ENCODE results near the gene RGMB. TPM values are rescaled to one million over a fixed set of nuclear protein-coding genes. Genes with fewer than 3 reads are reported as not detected.
"Not testable (repeated sequence)": the region's sequence is repeated elsewhere in the genome, so short reads cannot be mapped to it uniquely, and the experiment has no call there.

Gene RGMB
- polyA plus RNA-seq, 1 donor from 2014 or later = 58.4 TPM

GRCh38 chr5:98736753-98737152 is 36.7 kb upstream of the RGMB start:
- Histone ChIP-seq H2AFZ (ENCODE audit: low read depth, low read length) (no peak overlapping the region), H4K20me1 (ENCODE audit: insufficient read depth) (no peaks in the 10 kb centered on the region), H3K79me2 (replicated peaks; ENCODE audit: insufficient read depth, low read length) (no peaks in the 10 kb centered on the region), H3K9me2 (ENCODE audit: insufficient read depth, low read length) (no peaks in the 10 kb centered on the region), H3K36me3 (ENCODE audit: insufficient read depth, low read length) (no peaks in the 10 kb centered on the region), H3K4me3 (ENCODE audit: low read length) (no peak overlapping the region), H3K9ac (ENCODE audit: low read length) (no peak overlapping the region), H3K27me3 (ENCODE audit: insufficient read depth, low read depth, low read length) (no peaks in the 10 kb centered on the region), H3K9me3 (ENCODE audit: low read length) (no peaks in the 10 kb centered on the region), H3K27ac (ENCODE audit: low read length) (no peak overlapping the region), H3K4me2 (ENCODE audit: low read length) (no peak overlapping the region), H3F3A (ENCODE audit: insufficient read depth, low read length, poor library complexity, severe bottlenecking) (no peaks in the 10 kb centered on the region)
- TF ChIP-seq POLR2AphosphoS5 (IDR thresholded peaks at IDR 0.05) = no peak
- TF ChIP-seq SMC3 (conservative IDR thresholded peaks at IDR 0.05; ENCODE audit: poor library complexity) = no peak
- TF ChIP-seq EZH2 (IDR thresholded peaks at IDR 0.05; ENCODE audit: borderline replicate concordance, insufficient read depth, low read length, poor library complexity, severe bottlenecking) = no peak
- no peak for TF ChIP-seq TAF1 (IDR thresholded peaks at IDR 0.05; ENCODE audit: low read depth)
- no peak for TF ChIP-seq RAD21 (conservative IDR thresholded peaks at IDR 0.05)

GRCh38 chr5:98737441-98737840 is 36.0 kb upstream of the RGMB start:
- H3F3A ChIP-seq (ENCODE audit: insufficient read depth, low read length, poor library complexity, severe bottlenecking); H3K9ac ChIP-seq (ENCODE audit: low read length); H3K79me2 ChIP-seq (replicated peaks; ENCODE audit: insufficient read depth, low read length); H3K4me2 ChIP-seq (ENCODE audit: low read length); H2AFZ ChIP-seq (ENCODE audit: low read depth, low read length); H3K9me2 ChIP-seq (ENCODE audit: insufficient read depth, low read length); H3K27me3 ChIP-seq (ENCODE audit: insufficient read depth, low read depth, low read length); H3K4me3 ChIP-seq (ENCODE audit: low read length); H3K9me3 ChIP-seq (ENCODE audit: low read length); H4K20me1 ChIP-seq (ENCODE audit: insufficient read depth); H3K36me3 ChIP-seq (ENCODE audit: insufficient read depth, low read length); H3K27ac ChIP-seq (ENCODE audit: low read length): not testable (repeated sequence)

- H3K36me3 ChIP-seq (ENCODE audit: insufficient read depth, low read length) = not testable (repeated sequence)
These were observed 34.8 kb upstream of the RGMB start for GRCh38 chr5:98738481-98739149.

GRCh38 chr5:98741926-98742325 is 31.5 kb upstream of the RGMB start:
- no peaks in the 10 kb centered on the region for H3K9me2 ChIP-seq (ENCODE audit: insufficient read depth, low read length)
- no peaks in the 10 kb centered on the region for H3K36me3 ChIP-seq (ENCODE audit: insufficient read depth, low read length)
- no peak overlapping the region for H3K9ac ChIP-seq (ENCODE audit: low read length)
- H3K9me3 ChIP-seq (ENCODE audit: low read length) = no peaks in the 10 kb centered on the region
- no peak overlapping the region for H3K27ac ChIP-seq (ENCODE audit: low read length)
- H3K27me3 ChIP-seq (ENCODE audit: insufficient read depth, low read depth, low read length) = no peaks in the 10 kb centered on the region
- no peak overlapping the region for H3K4me3 ChIP-seq (ENCODE audit: low read length)
- TF ChIP-seq CTCF (IDR thresholded peaks at IDR 0.05; ENCODE audit: poor library complexity, severe bottlenecking) = no peak
- no peaks in the 10 kb centered on the region for H3K79me2 ChIP-seq (replicated peaks; ENCODE audit: insufficient read depth, low read length)
- no peak overlapping the region for H2AFZ ChIP-seq (ENCODE audit: low read depth, low read length)
- no peak overlapping the region for H3K4me2 ChIP-seq (ENCODE audit: low read length)
- H3F3A ChIP-seq (ENCODE audit: insufficient read depth, low read length, poor library complexity, severe bottlenecking) = no peaks in the 10 kb centered on the region
- H4K20me1 ChIP-seq (ENCODE audit: insufficient read depth) = no peaks in the 10 kb centered on the region

More at GRCh38 chr5:98738481-98739149, 34.8 kb upstream of the RGMB start:
- H4K20me1 ChIP-seq (ENCODE audit: insufficient read depth); H3K27me3 ChIP-seq (ENCODE audit: insufficient read depth, low read depth, low read length); H3K9me3 ChIP-seq (ENCODE audit: low read length); H3K4me2 ChIP-seq (ENCODE audit: low read length); H3F3A ChIP-seq (ENCODE audit: insufficient read depth, low read length, poor library complexity, severe bottlenecking); H3K9ac ChIP-seq (ENCODE audit: low read length); H3K79me2 ChIP-seq (replicated peaks; ENCODE audit: insufficient read depth, low read length); H3K9me2 ChIP-seq (ENCODE audit: insufficient read depth, low read length); H2AFZ ChIP-seq (ENCODE audit: low read depth, low read length); H3K4me3 ChIP-seq (ENCODE audit: low read length); H3K27ac ChIP-seq (ENCODE audit: low read length): not testable (repeated sequence)
